OCI-LY1 (cell line): ENCODE data around the gene KCNIP4.

ENCODE experiments used
- H2AFZ ChIP-seq: fragments of 200-600 bp; sonication (generic), shearing (Covaris generic); 2 replicates; pipeline ENCODE4 v1.6.0; 2014; ENCODE audit warnings: antibody characterized with exemption, mild to moderate bottlenecking, low read length
- H3F3A ChIP-seq: fragments of 200-600 bp; sonication (generic), shearing (Covaris generic); 2 replicates; pipeline ENCODE4 v1.6.0; 2014; ENCODE audit warnings: mild to moderate bottlenecking, antibody characterized with exemption, low read length, moderate library complexity; ENCODE audit not compliant: insufficient read depth
- H3K27ac ChIP-seq: fragments of 200-600 bp; sonication (generic); 2 replicates; pipeline ENCODE4 v1.5.1; 2014; ENCODE audit warnings: low read length, mixed run types, mild to moderate bottlenecking, low read depth; ENCODE audit not compliant: poor library complexity, severe bottlenecking
- H3K27me3 ChIP-seq: fragments of 200-600 bp; sonication (generic); 2 replicates; pipeline ENCODE4 v1.6.0; 2014; ENCODE audit warnings: antibody characterized with exemption, mild to moderate bottlenecking, low read length, moderate library complexity; ENCODE audit not compliant: insufficient read depth
- H3K36me3 ChIP-seq: fragments of 200-600 bp; sonication (generic); 2 replicates; pipeline ENCODE4 v1.6.1; 2014; ENCODE audit warnings: mild to moderate bottlenecking, antibody characterized with exemption, low read length, moderate library complexity, mixed read lengths; ENCODE audit not compliant: insufficient read depth
- H3K4me1 ChIP-seq: fragments of 200-600 bp; sonication (generic); 2 replicates; pipeline ENCODE4 v1.5.1; 2014; ENCODE audit warnings: mild to moderate bottlenecking, low read length, moderate library complexity; ENCODE audit not compliant: insufficient read depth, severe bottlenecking
- H3K4me2 ChIP-seq: fragments of 200-600 bp; sonication (generic), shearing (Covaris generic); 2 replicates; pipeline ENCODE4 v1.6.1; 2014; ENCODE audit warnings: low read length
- H3K4me3 ChIP-seq: fragments of 200-600 bp; sonication (generic); 2 replicates; pipeline ENCODE4 v1.5.1; 2014; ENCODE audit warnings: low read length, low read depth, mild to moderate bottlenecking, mixed read lengths; ENCODE audit not compliant: poor library complexity, severe bottlenecking
- H3K79me2 ChIP-seq: fragments of 200-600 bp; shearing (Covaris generic); 2 replicates; pipeline ENCODE4 v1.6.1; 2016; ENCODE audit warnings: mixed run types, low read length, mixed read lengths; ENCODE audit not compliant: insufficient read depth
- H3K9ac ChIP-seq: fragments of 200-600 bp; sonication (generic), shearing (Covaris generic); 2 replicates; pipeline ENCODE4 v1.6.1; 2014; ENCODE audit warnings: mild to moderate bottlenecking, low read length, mixed read lengths
- H3K9me2 ChIP-seq: fragments of 200-600 bp; sonication (generic), shearing (Covaris generic); 2 replicates; pipeline ENCODE4 v1.6.1; 2014; ENCODE audit warnings: low read depth, mild to moderate bottlenecking, low read length, mixed read lengths
- H3K9me3 ChIP-seq: fragments of 200-600 bp; shearing (Covaris generic); 2 replicates; pipeline ENCODE4 v1.6.1; 2014; ENCODE audit warnings: low read length, mixed read lengths
- H4K20me1 ChIP-seq: fragments of 200-600 bp; sonication (generic), shearing (Covaris generic); 2 replicates; pipeline ENCODE4 v1.6.0; 2016; ENCODE audit warnings: mild to moderate bottlenecking, low read length; ENCODE audit not compliant: insufficient read depth
- CTCF ChIP-seq: fragments of 200-600 bp; sonication (generic), shearing (Covaris generic); IDR thresholded peaks from 2 replicates; pipeline ENCODE4 v1.5.1; 2017; ENCODE audit warnings: mild to moderate bottlenecking, antibody characterized with exemption, low read length, moderate library complexity, mixed read lengths
- EZH2 ChIP-seq: fragments of 200-600 bp; sonication (generic), shearing (Covaris generic); IDR thresholded peaks from 2 replicates; pipeline ENCODE4 v1.8.0; 2017; ENCODE audit warnings: borderline replicate concordance, mixed run types, mild to moderate bottlenecking, antibody characterized with exemption, low read length, moderate library complexity, mixed read lengths

The KCNIP4 gene

GRCh38 chr4:20723463-20723862, 1225.1 kb downstream of the KCNIP4 start:
- Histone ChIP-seq H3K27ac (no peak overlapping the region), H3F3A (no peaks in the 10 kb centered on the region), H3K4me2 (no peak overlapping the region), H3K79me2 (no peaks in the 10 kb centered on the region), H2AFZ (no peak overlapping the region), H3K36me3 (peaks cover 6% of the 10 kb centered on the region; the same call in 1 of the 2 replicates), H3K9ac (no peak overlapping the region), H3K4me3 (no peak overlapping the region), H3K4me1 (no peaks in the 10 kb centered on the region), H3K9me2 (no peaks in the 10 kb centered on the region), H3K27me3 (no peaks in the 10 kb centered on the region), H3K9me3 (no peaks in the 10 kb centered on the region), H4K20me1 (no peaks in the 10 kb centered on the region)
- TF ChIP-seq CTCF = no peak
- no peak for TF ChIP-seq EZH2

DNA sequence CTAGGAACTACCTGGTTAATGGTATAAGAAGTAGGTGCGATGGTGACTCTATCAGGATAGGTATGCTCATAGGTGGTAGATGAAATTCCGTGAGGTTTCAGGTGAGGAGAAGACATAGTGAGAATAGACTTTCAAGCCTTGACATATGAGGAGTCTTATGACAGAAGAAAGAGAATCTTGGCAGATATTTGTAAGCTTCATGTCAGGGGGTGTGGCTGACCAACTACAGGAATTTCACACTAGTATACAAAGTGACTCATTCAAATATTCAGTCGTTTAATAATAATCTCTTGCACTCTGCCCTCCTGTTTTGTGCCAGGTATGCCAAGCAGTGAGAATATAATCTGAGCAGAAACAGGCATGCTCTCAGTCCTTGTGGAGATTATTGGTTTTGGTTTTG, 1225.6 kb downstream of the KCNIP4 start:
- Histone ChIP-seq H3K4me3 (no peak overlapping the region), H4K20me1 (no peaks in the 10 kb centered on the region), H3K27ac (no peak overlapping the region), H3K4me1 (no peaks in the 10 kb centered on the region), H2AFZ (no peak overlapping the region), H3K9me3 (no peaks in the 10 kb centered on the region), H3K4me2 (no peak overlapping the region), H3K9me2 (no peaks in the 10 kb centered on the region), H3K9ac (no peak overlapping the region), H3F3A (no peaks in the 10 kb centered on the region), H3K27me3 (no peaks in the 10 kb centered on the region), H3K79me2 (no peaks in the 10 kb centered on the region), H3K36me3 (peaks cover 6% of the 10 kb centered on the region; the same call in 1 of the 2 replicates)
- TF ChIP-seq CTCF (no peak), EZH2 (no peak)

GRCh38 chr4:20711335-20711734, 1237.2 kb downstream of the KCNIP4 start:
- Histone ChIP-seq H3K27me3 (no peaks in the 10 kb centered on the region), H3K4me3 (no peak overlapping the region), H3K27ac (no peak overlapping the region), H3F3A (no peaks in the 10 kb centered on the region), H3K9me2 (no peaks in the 10 kb centered on the region), H4K20me1 (no peaks in the 10 kb centered on the region), H3K4me1 (no peaks in the 10 kb centered on the region), H3K4me2 (no peak overlapping the region), H3K79me2 (no peaks in the 10 kb centered on the region), H2AFZ (no peak overlapping the region), H3K9ac (no peak overlapping the region), H3K9me3 (no peaks in the 10 kb centered on the region), H3K36me3 (no peaks in the 10 kb centered on the region; the same call in 1 of the 2 replicates)
- TF ChIP-seq CTCF = no peak
- no peak for TF ChIP-seq EZH2
